GM11168 (cell line): Measurements from ENCODE around the gene FBXW4.

ENCODE experiments used
- in situ Hi-C: fragments of 300-500 bp; cut with MboI; formaldehyde crosslinking; loops from one replicate; pipeline ENCODE4 v1.12.0; 2022; ENCODE audit warnings: low sequenced_read_pairs; ENCODE audit not compliant: unreplicated experiment

The FBXW4 gene

GRCh38 chr10:101571271-101571925 is 123.6 kb downstream of the FBXW4 start:
- in situ Hi-C loops: loop anchor here (25.0 kb wide), 1 partner anchor 284 kb away; no protein-coding TSS in a partner anchor

GRCh38 chr10:101570428-101571270 is 124.3 kb downstream of the FBXW4 start:
- in situ Hi-C loops: loop anchor here (25.0 kb wide), 1 partner anchor 283 kb away; no protein-coding TSS in a partner anchor

- in situ Hi-C loops: loop anchor here (10.0 to 25.0 kb wide), 2 partner anchors 283 to 355 kb away; no protein-coding TSS in a partner anchor
Measured at GRCh38 chr10:101569622-101570427, 125.1 kb downstream of the FBXW4 start.

GRCh38 chr10:101569323-101569621 is 125.7 kb downstream of the FBXW4 start:
- in situ Hi-C loops: loop anchor here (10.0 to 25.0 kb wide), 2 partner anchors 282 to 354 kb away; no protein-coding TSS in a partner anchor

- in situ Hi-C loops: loop anchor here (10.0 to 25.0 kb wide), 2 partner anchors 281 to 353 kb away; no protein-coding TSS in a partner anchor
Measured at GRCh38 chr10:101568054-101568745, 126.8 kb downstream of the FBXW4 start.

GRCh38 chr10:101567165-101568006 is 127.6 kb downstream of the FBXW4 start:
- in situ Hi-C loops: loop anchor here (10.0 to 25.0 kb wide), 2 partner anchors 280 to 353 kb away; no protein-coding TSS in a partner anchor

GRCh38 chr10:101566333-101567164 is 128.4 kb downstream of the FBXW4 start:
- in situ Hi-C loops: loop anchor here (10.0 to 25.0 kb wide), 2 partner anchors 279 to 352 kb away; no protein-coding TSS in a partner anchor

GRCh38 chr10:101565936-101566332 is 129.0 kb downstream of the FBXW4 start:
- in situ Hi-C loops: loop anchor here (10.0 to 25.0 kb wide), 2 partner anchors 279 to 351 kb away; no protein-coding TSS in a partner anchor

GRCh38 chr10:101565370-101565900 is 129.5 kb downstream of the FBXW4 start:
- in situ Hi-C loops: loop anchor here (10.0 to 25.0 kb wide), 2 partner anchors 278 to 351 kb away; no protein-coding TSS in a partner anchor

- in situ Hi-C loops: loop anchor here (10.0 to 25.0 kb wide), 2 partner anchors 277 to 350 kb away; no protein-coding TSS in a partner anchor
Measured at GRCh38 chr10:101564490-101564991, 130.4 kb downstream of the FBXW4 start.

GRCh38 chr10:101563497-101564040 is 131.4 kb downstream of the FBXW4 start:
- in situ Hi-C loops: loop anchor here (10.0 to 25.0 kb wide), 2 partner anchors 276 to 349 kb away; no protein-coding TSS in a partner anchor

- in situ Hi-C loops: loop anchor here (10.0 to 25.0 kb wide), 2 partner anchors 276 to 348 kb away; no protein-coding TSS in a partner anchor
Measured at GRCh38 chr10:101563007-101563406, 132.0 kb downstream of the FBXW4 start.

GRCh38 chr10:101562231-101562630 is 132.7 kb downstream of the FBXW4 start:
- in situ Hi-C loops: loop anchor here (10.0 to 25.0 kb wide), 2 partner anchors 275 to 347 kb away; no protein-coding TSS in a partner anchor

GRCh38 chr10:101561068-101561915 is 133.7 kb downstream of the FBXW4 start:
- in situ Hi-C loops: loop anchor here (10.0 to 25.0 kb wide), 2 partner anchors 274 to 346 kb away; no protein-coding TSS in a partner anchor
